ENCODE data around the gene PPEF1. TPM values are rescaled to one million over a fixed set of nuclear protein-coding genes. Genes with fewer than 3 reads are reported as not detected.

Gene PPEF1
- total RNA-seq, 1 donor from 2014 or later: 0.26 TPM

GRCh38 chrX:18875256-18875878 lies 167.9 kb downstream of the PPEF1 start:
- Histone ChIP-seq H4K20me1 (ENCODE audit: low read depth) (no peaks in the 10 kb centered on the region), H3K27ac (no peak overlapping the region), H3K27me3 (no peaks in the 10 kb centered on the region), H3K9me3 (ENCODE audit: low read depth) (peaks cover 3% of the 10 kb centered on the region), H3K4me2 (no peak overlapping the region), H3F3A (ENCODE audit: low read depth) (no peaks in the 10 kb centered on the region), H3K9ac (no peak overlapping the region), H3K4me1 (no peaks in the 10 kb centered on the region), H3K79me2 (ENCODE audit: low read depth) (no peaks in the 10 kb centered on the region), H3K36me3 (no peaks in the 10 kb centered on the region), H3K4me3 (no peak overlapping the region), H2AFZ (replicated peaks) (no peak overlapping the region)
- no peaks in the 10 kb centered on the region for H3K4me1 Mint-ChIP-seq
- H3K4me3 Mint-ChIP-seq: no peak overlapping the region
- no peak for DNase-seq (ENCODE audit: low spot score)
- H3K27me3 Mint-ChIP-seq (ENCODE audit: insufficient read depth, low read depth): peaks cover 2% of the 10 kb centered on the region
- peaks cover 17% of the 10 kb centered on the region for H3K9me3 Mint-ChIP-seq
- TF ChIP-seq CTCF (IDR thresholded peaks at IDR 0.05) (no peak), EZH2 (IDR thresholded peaks at IDR 0.05) (no peak), EZH2phosphoT487 (IDR thresholded peaks at IDR 0.05) (no peak)
- no peaks in the 10 kb centered on the region for H3K36me3 Mint-ChIP-seq
- no peak overlapping the region for H3K27ac Mint-ChIP-seq

GRCh38 chrX:18877469-18877868 lies 170.0 kb downstream of the PPEF1 start:
- Histone ChIP-seq H3F3A (ENCODE audit: low read depth) (no peaks in the 10 kb centered on the region), H3K27me3 (no peaks in the 10 kb centered on the region), H3K4me2 (no peak overlapping the region), H3K9ac (no peak overlapping the region), H4K20me1 (ENCODE audit: low read depth) (no peaks in the 10 kb centered on the region), H3K4me3 (no peak overlapping the region), H3K4me1 (no peaks in the 10 kb centered on the region), H3K36me3 (no peaks in the 10 kb centered on the region), H3K9me3 (ENCODE audit: low read depth) (no peaks in the 10 kb centered on the region), H3K27ac (no peak overlapping the region), H2AFZ (replicated peaks) (no peak overlapping the region), H3K79me2 (ENCODE audit: low read depth) (no peaks in the 10 kb centered on the region)
- no peak for DNase-seq (ENCODE audit: low spot score)
- Mint-ChIP-seq H3K4me3 (no peak overlapping the region), H3K36me3 (no peaks in the 10 kb centered on the region), H3K27ac (no peak overlapping the region), H3K27me3 (ENCODE audit: insufficient read depth, low read depth) (peaks cover 2% of the 10 kb centered on the region), H3K4me1 (no peaks in the 10 kb centered on the region), H3K9me3 (peaks cover 17% of the 10 kb centered on the region)
- TF ChIP-seq EZH2phosphoT487 (IDR thresholded peaks at IDR 0.05) (no peak), CTCF (IDR thresholded peaks at IDR 0.05) (no peak), EZH2 (IDR thresholded peaks at IDR 0.05) (no peak)

Other genes starting within 250 kb of the PPEF1 start
- gene RS1, start 35.5 kb upstream of the PPEF1 start, total RNA-seq (ENCODE audit: low replicate concordance): not detected in 2 replicates

Data from neural progenitor cell (in vitro differentiated cells).